ENCODE results near the gene ATP5MC3. TPM values are rescaled to one million over a fixed set of nuclear protein-coding genes. Genes with fewer than 3 reads are reported as not detected.

The ATP5MC3 gene
- total and polyA plus RNA-seq, 8 donors, result 36.8 to 118 (median 66.2) TPM

- H3K27ac ChIP-seq, result no peak overlapping the region
- FAIRE-seq (peak; percentile 66), ATAC-seq (no peak), DNase-seq (no peak)
- no peaks in the 10 kb centered on the region for H3K9me3 ChIP-seq
- no peak for TF ChIP-seq CTCF (IDR thresholded peaks at IDR 0.05)
- 88 to 96% methylated on average over 1 of the region's 1 CpG for WGBS, 2 donors
- no peak overlapping the region for H3K4me3 ChIP-seq
- H3K27me3 ChIP-seq, result no peaks in the 10 kb centered on the region
- H3K4me1 ChIP-seq, result no peaks in the 10 kb centered on the region
- H3K36me3 ChIP-seq, result no peaks in the 10 kb centered on the region
- intact Hi-C loops (cut with DNase I), result no loop called here
Observed at GRCh38 chr2:175143191-175143590, 38.3 kb downstream of the ATP5MC3 start.

DNA sequence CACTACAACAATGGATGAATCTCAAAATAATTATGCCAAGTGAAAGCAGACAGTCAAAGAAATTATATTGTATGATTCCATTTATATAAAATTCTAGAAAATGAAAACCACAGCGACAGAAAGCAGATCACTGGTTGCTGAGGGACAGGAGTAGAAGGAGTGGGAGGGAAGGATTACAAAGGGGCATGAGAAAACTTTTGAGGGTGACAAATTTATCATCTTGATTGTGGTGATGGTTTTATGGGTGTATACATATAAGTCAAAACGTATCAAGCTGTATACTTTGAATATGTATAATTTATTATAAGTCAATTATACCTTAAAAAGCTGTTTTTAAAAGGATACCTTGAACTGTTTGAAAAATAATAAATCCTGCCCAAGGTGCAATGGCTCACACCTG is 41.2 kb downstream of the ATP5MC3 start:
- intact Hi-C loops (cut with DNase I), result no loop called here
- FAIRE-seq, result no peak
- TF ChIP-seq CTCF (IDR thresholded peaks at IDR 0.05), result no peak

GRCh38 chr2:175137793-175138192 is 43.7 kb downstream of the ATP5MC3 start:
- no peak for TF ChIP-seq CTCF (IDR thresholded peaks at IDR 0.05)

More for the DNA sequence above, 41.2 kb downstream of the ATP5MC3 start:
- Histone ChIP-seq H3K36me3 (no peaks in the 10 kb centered on the region), H3K27ac (no peak overlapping the region), H3K4me1 (no peaks in the 10 kb centered on the region), H3K9me3 (no peaks in the 10 kb centered on the region), H3K4me3 (no peak overlapping the region), H3K27me3 (no peaks in the 10 kb centered on the region)
- ATAC-seq (no peak), DNase-seq (no peak)
- 58 to 60% methylated on average over 2 of the region's 2 CpGs for WGBS, 2 donors

GRCh38 chr2:175136334-175137215 is 44.9 kb downstream of the ATP5MC3 start:
- Histone ChIP-seq H3K27me3 (no peaks in the 10 kb centered on the region), H3K4me3 (no peak overlapping the region), H3K9me3 (no peaks in the 10 kb centered on the region), H3K4me1 (no peaks in the 10 kb centered on the region), H3K36me3 (no peaks in the 10 kb centered on the region), H3K27ac (no peak overlapping the region)
- ATAC-seq (no peak), DNase-seq (no peak), FAIRE-seq (peak; percentile 32)
- TF ChIP-seq CTCF (IDR thresholded peaks at IDR 0.05), result no peak
- intact Hi-C loops (cut with DNase I), result no loop called here

More at GRCh38 chr2:175137793-175138192, 43.7 kb downstream of the ATP5MC3 start:
- Histone ChIP-seq H3K4me1 (no peaks in the 10 kb centered on the region), H3K27ac (no peak overlapping the region), H3K27me3 (no peaks in the 10 kb centered on the region), H3K36me3 (no peaks in the 10 kb centered on the region), H3K4me3 (no peak overlapping the region), H3K9me3 (no peaks in the 10 kb centered on the region)
- DNase-seq (no peak), FAIRE-seq (no peak), ATAC-seq (no peak)
- WGBS, 2 donors, result 88 to 91% methylated on average over 2 of the region's 2 CpGs
- intact Hi-C loops (cut with DNase I), result no loop called here

DNA sequence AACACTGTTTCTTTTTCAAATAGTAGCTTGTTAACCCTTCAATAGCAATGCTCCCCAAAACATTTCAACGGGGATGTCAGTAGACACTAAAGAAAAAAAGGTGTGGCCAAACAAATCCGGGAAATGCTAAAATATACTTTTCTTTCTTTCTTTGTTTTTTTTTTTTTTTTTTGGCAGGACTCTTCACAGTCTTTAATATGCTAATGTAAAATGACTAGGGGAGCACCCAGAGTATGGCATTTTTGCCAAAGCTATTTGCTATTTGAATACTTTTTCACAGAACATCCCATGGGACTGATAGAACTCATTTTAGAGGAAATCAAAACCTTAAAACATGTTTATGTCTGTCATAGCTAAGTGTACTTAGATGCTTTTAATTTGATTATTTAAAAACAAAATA is 45.6 kb downstream of the ATP5MC3 start:
- DNase-seq, result no peak
- TF ChIP-seq CTCF (IDR thresholded peaks at IDR 0.05), result no peak
- no peaks in the 10 kb centered on the region for H3K36me3 ChIP-seq
- no peaks in the 10 kb centered on the region for H3K9me3 ChIP-seq
- FAIRE-seq, result no peak
- H3K4me1 ChIP-seq, result no peaks in the 10 kb centered on the region
- no peak for ATAC-seq
- H3K27me3 ChIP-seq, result no peaks in the 10 kb centered on the region
- 91 to 92% methylated on average over 2 of the region's 2 CpGs for whole genome bisulfite sequencing, 2 donors
- H3K4me3 ChIP-seq, result no peak overlapping the region
- intact Hi-C loops (cut with DNase I), result no loop called here
- no peak overlapping the region for H3K27ac ChIP-seq

All from pancreas (tissue), 10 donors.